Measurements from ENCODE around the gene HOXA11. TPM values are rescaled to one million over a fixed set of nuclear protein-coding genes. Genes with fewer than 3 reads are reported as not detected.

The HOXA11 gene
- total RNA-seq, 2 experiments from 2014 or later: not detected

DNA sequence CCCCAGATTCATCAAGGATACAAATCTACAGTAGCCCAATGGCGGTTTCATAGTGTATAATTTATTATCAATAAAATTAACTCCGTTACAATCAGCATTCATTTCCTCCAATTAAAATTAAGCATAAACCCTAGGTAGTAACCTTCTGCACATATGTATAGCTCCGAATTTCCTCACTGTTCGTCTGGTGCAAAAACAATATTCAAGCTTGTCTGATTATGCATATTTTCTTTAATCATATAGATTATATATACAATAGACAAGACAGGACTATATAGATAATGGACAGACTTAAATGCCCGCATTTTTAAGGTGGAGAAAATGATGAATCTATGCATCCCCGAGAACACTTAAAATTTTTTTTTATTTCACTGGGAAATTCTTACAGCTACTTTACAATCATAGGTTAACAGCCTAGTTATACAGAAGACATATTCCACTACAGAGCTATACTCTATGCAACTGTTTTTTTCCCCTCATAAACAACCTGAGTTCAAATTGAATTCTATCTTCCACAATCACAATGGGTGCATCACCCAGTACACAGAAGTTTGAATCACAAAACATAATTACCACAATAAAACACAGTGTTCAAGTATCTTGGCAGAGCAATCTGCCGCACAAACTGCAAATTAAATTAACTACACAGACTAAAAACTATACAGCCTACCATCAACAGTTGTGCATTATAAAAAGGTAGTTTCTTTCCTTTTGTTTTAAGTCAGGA is 22.3 kb downstream of the HOXA11 start:
- H3K4me3 Mint-ChIP-seq: no peak overlapping the region
- peaks cover 24% of the 10 kb centered on the region for H3K4me1 Mint-ChIP-seq (ENCODE audit: low read depth)
- no peak for DNase-seq
- ChIA-PET CTCF (interaction anchor here (0.9 to 6.5 kb wide), 8 partner anchors 12 to 1270 kb away, joined by 4 to 72 read pairs (median 10); partner anchors contain the start of genes HOXA1 and HOXA3), POLR2A (no interaction called here)
- intact Hi-C loops (cut with micrococcal nuclease): loop anchor here (5.0 kb wide), 3 partner anchors 65 to 1300 kb away; partner anchors contain the start of gene HOXA1
- H3K27me3 Mint-ChIP-seq: peaks cover 80% of the 10 kb centered on the region
- peaks cover under 1% of the 10 kb centered on the region for H3K36me3 Mint-ChIP-seq
- H3K27ac Mint-ChIP-seq: no peak overlapping the region
- H3K9me3 Mint-ChIP-seq: no peaks in the 10 kb centered on the region

GRCh38 chr7:27161721-27162560 is 23.1 kb downstream of the HOXA11 start:
- H3K9me3 Mint-ChIP-seq: no peaks in the 10 kb centered on the region
- ChIA-PET POLR2A (no interaction called here), CTCF (interaction anchor here (0.9 to 6.5 kb wide), 23 partner anchors 8 to 1070 kb away, joined by 3 to 72 read pairs (median 5); partner anchors contain the start of genes EVX1, HOXA1, HOXA11 and HOXA3)
- H3K4me1 Mint-ChIP-seq (ENCODE audit: low read depth): peaks cover 26% of the 10 kb centered on the region
- peaks cover 82% of the 10 kb centered on the region for H3K27me3 Mint-ChIP-seq
- H3K27ac Mint-ChIP-seq: no peak overlapping the region
- H3K36me3 Mint-ChIP-seq: peaks cover 2% of the 10 kb centered on the region
- H3K4me3 Mint-ChIP-seq: no peak overlapping the region
- intact Hi-C loops (cut with micrococcal nuclease): loop anchor here (1.0 to 5.0 kb wide), 7 partner anchors 65 to 1300 kb away; partner anchors contain the start of gene HOXA1
- no peak for DNase-seq

GRCh38 chr7:27161214-27161720 is 23.8 kb downstream of the HOXA11 start:
- intact Hi-C loops (cut with micrococcal nuclease): loop anchor here (1.0 to 5.0 kb wide), 7 partner anchors 64 to 1299 kb away; partner anchors contain the start of gene HOXA1
- ChIA-PET POLR2A (no interaction called here), CTCF (interaction anchor here (0.6 to 6.5 kb wide), 40 partner anchors 9 to 1269 kb away, joined by 3 to 72 read pairs (median 4); partner anchors contain the start of genes EVX1, HOXA1, HOXA11 and HOXA3)
- H3K9me3 Mint-ChIP-seq: no peaks in the 10 kb centered on the region
- H3K4me3 Mint-ChIP-seq: peak overlapping the region; percentile 61
- peaks cover 27% of the 10 kb centered on the region for H3K4me1 Mint-ChIP-seq (ENCODE audit: low read depth)
- DNase-seq: no peak
- peaks cover 2% of the 10 kb centered on the region for H3K36me3 Mint-ChIP-seq
- H3K27ac Mint-ChIP-seq: no peak overlapping the region
- peaks cover 79% of the 10 kb centered on the region for H3K27me3 Mint-ChIP-seq

- intact Hi-C loops (cut with micrococcal nuclease): loop anchor here (1.0 to 5.0 kb wide), 7 partner anchors 63 to 1298 kb away; partner anchors contain the start of gene HOXA1
- ChIA-PET POLR2A (no interaction called here), CTCF (interaction anchor here (0.6 to 6.5 kb wide), 39 partner anchors 10 to 1268 kb away, joined by 3 to 72 read pairs (median 4); partner anchors contain the start of genes EVX1, HOXA1, HOXA11 and HOXA3)
- peaks cover 81% of the 10 kb centered on the region for H3K27me3 Mint-ChIP-seq
- H3K4me3 Mint-ChIP-seq: peak overlapping the region; percentile 61
- no peak overlapping the region for H3K27ac Mint-ChIP-seq
- peaks cover 2% of the 10 kb centered on the region for H3K36me3 Mint-ChIP-seq
- H3K9me3 Mint-ChIP-seq: no peaks in the 10 kb centered on the region
- peaks cover 28% of the 10 kb centered on the region for H3K4me1 Mint-ChIP-seq (ENCODE audit: low read depth)
- DNase-seq: peak; percentile 87
Measured at GRCh38 chr7:27160546-27161213, 24.4 kb downstream of the HOXA11 start.

DNA sequence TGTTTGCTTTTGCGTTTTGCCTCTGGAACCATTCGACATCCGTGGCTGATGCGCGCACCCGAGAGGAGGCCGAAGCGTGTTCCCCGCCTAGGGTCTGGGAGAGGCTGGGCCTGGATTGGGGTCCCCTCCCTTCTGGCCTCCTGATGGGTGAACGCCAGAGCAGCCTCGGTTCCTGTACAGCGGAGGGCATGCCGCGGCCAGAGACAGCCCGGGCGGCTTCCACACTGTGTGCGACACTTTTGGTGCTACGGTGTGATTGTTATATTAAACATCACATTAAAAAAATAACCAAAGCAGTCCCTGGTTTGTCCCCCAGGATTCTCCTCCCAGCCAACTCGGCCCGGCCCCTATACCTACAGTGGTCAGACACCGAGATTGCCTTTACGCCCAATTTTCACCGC is 24.9 kb downstream of the HOXA11 start:
- Mint-ChIP-seq H3K9me3 (no peaks in the 10 kb centered on the region), H3K4me1 (ENCODE audit: low read depth) (peaks cover 31% of the 10 kb centered on the region), H3K27ac (no peak overlapping the region), H3K36me3 (peaks cover 2% of the 10 kb centered on the region), H3K4me3 (peak overlapping the region; percentile 38), H3K27me3 (peaks cover 83% of the 10 kb centered on the region)
- no peak for DNase-seq
- POLR2A ChIA-PET: no interaction called here
- intact Hi-C loops (cut with micrococcal nuclease): loop anchor here (2.0 to 5.0 kb wide), 4 partner anchors 63 to 1298 kb away; partner anchors contain the start of gene HOXA1
- CTCF ChIA-PET: interaction anchor here (1.2 to 6.5 kb wide), 20 partner anchors 8 to 1267 kb away, joined by 3 to 72 read pairs (median 8); partner anchors contain the start of gene HOXA3

DNA sequence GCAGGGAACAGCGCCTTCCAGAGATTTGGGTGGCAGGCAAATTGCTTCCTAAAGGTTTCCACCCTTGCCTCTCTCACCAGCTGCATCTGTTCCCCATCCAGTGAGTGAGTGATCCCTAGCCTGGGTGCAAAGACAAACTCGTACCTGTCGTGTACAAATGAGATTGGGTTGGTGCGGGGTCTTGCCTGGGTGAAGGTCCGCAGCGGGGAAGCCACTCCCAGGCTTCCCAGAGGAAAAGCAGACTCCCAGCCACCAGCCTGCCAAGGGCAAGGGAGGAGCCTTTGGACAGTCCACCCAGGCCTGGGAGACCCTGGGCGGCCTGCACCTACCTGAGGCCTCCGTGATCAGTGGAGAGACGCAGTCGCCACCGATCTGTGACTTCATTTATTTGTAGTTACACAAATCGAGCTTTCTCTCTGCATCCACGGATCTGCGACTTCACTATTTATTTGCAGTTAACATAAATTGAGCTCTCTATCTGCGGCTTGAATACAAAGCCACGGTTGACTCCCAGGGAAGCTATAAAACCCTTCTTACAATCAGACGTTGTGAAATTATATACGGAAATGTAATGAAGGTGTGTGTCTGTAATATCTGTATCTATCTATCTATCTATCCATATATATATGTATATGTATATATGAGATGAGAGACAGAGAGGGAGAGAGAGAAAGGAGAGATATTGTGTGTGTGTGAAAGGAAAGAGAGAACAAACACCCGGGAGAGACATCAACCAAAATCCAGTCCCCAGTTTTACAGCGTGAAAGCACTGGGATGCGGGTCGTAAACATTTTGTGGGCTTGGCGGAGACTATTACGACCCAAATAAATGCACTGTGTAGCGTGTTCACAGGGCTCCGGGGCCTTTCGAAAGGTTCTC is 25.5 kb downstream of the HOXA11 start:
- ChIA-PET POLR2A (no interaction called here), CTCF (interaction anchor here (0.7 to 2.2 kb wide), 9 partner anchors 9 to 790 kb away, joined by 3 to 9 read pairs (median 5); no protein-coding TSS in a partner anchor)
- Mint-ChIP-seq H3K27ac (no peak overlapping the region), H3K9me3 (no peaks in the 10 kb centered on the region), H3K4me1 (ENCODE audit: low read depth) (peaks cover 37% of the 10 kb centered on the region), H3K27me3 (peaks cover 86% of the 10 kb centered on the region), H3K4me3 (no peak overlapping the region), H3K36me3 (peaks cover 4% of the 10 kb centered on the region)
- intact Hi-C loops (cut with micrococcal nuclease): loop anchor here (2.0 to 10.0 kb wide), 5 partner anchors 62 to 1297 kb away; partner anchors contain the start of genes HOXA1 and SNX10
- DNase-seq: no peak

DNA sequence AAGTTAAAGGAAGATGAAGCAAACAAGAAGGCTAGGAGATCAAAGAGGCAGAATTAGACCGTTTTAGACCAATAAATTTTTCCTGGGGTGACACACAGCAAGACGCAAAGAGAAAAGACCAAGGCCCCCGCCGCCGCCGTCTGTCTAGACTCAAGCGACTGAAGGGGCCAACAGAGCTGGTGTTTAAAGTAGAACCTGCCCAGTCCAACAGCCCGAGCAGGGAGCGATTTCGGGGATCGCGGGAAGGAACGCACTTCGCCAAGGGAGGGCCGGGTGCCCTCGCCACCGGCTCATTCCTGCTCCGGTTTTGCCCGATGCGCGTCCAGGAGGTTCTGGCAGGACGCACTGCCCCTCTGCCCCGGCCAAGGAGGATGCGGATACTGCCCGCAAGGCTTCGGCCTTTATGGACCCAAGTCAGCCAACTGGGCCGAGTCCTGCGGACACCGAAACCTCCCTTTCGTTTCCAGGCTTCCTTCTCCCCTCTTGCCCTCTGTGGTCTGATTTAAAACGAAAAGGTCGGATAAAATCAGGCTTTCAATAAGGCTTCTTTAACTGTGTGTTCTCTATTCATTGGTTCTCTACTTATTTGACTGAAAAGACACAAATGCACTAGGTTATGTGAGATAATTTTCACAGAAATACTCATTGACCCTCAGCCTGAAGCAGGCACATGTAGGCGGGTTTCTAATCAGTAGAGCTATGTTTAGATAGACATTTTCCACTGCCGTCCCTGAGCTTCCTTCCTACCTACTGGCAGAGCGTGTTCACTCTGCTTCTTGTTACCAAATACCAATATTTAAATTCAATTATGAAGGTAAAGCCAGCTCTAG is 26.4 kb downstream of the HOXA11 start:
- ChIA-PET POLR2A (no interaction called here), CTCF (interaction anchor here (0.7 to 2.2 kb wide), 11 partner anchors 8 to 789 kb away, joined by 3 to 9 read pairs (median 4); no protein-coding TSS in a partner anchor)
- no peak overlapping the region for H3K4me3 Mint-ChIP-seq
- peaks cover 4% of the 10 kb centered on the region for H3K36me3 Mint-ChIP-seq
- DNase-seq: no peak
- no peak overlapping the region for H3K27ac Mint-ChIP-seq
- H3K9me3 Mint-ChIP-seq: no peaks in the 10 kb centered on the region
- H3K4me1 Mint-ChIP-seq (ENCODE audit: low read depth): peaks cover 39% of the 10 kb centered on the region
- intact Hi-C loops (cut with micrococcal nuclease): loop anchor here (10.0 kb wide), 1 partner anchor 864 kb away; the partner anchor contains the start of gene SNX10
- peaks cover 85% of the 10 kb centered on the region for H3K27me3 Mint-ChIP-seq

DNA sequence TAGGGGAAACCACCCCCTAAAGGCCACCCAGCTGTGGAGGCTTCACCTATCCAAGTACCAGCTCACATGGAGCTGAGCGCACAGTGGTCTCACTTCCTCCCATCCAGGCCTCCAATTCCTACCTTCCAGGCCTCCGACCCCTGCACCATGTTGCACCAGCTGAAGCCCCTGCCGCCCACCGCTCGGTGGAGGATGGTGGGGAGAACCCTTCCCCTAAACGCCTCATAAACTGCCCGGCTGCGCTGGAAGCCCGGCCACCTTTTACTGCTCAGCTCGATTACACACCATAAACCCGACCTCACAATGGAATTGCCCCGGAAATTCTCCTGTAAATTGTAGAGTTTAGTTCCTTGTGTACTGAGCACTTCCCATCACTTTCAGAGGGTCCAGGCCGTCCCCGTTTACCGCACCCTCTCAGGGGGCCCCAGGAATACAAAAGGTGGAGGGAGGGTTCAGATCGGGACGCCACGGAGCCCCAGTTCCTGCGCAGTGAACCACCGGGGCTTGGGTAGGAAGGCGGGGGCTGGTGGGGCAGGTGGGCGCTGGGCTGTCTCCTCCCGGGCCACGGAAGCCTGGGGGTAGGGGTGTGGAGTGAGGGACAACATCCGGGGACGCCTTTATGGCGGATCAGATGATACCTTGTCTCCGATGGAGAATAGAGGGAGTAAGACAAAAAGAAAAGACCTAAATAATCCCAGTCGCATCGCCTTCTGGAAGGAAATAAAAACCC is 27.2 kb downstream of the HOXA11 start:
- ChIA-PET CTCF (interaction anchor here (1.3 to 2.2 kb wide), 4 partner anchors 11 to 478 kb away, joined by 3 to 9 read pairs (median 6); no protein-coding TSS in a partner anchor), POLR2A (no interaction called here)
- no peak for DNase-seq
- Mint-ChIP-seq H3K9me3 (no peaks in the 10 kb centered on the region), H3K27me3 (peaks cover 85% of the 10 kb centered on the region), H3K36me3 (peaks cover 4% of the 10 kb centered on the region), H3K4me1 (ENCODE audit: low read depth) (peaks cover 39% of the 10 kb centered on the region), H3K4me3 (no peak overlapping the region), H3K27ac (no peak overlapping the region)
- intact Hi-C loops (cut with micrococcal nuclease): loop anchor here (10.0 kb wide), 1 partner anchor 863 kb away; the partner anchor contains the start of gene SNX10

GRCh38 chr7:27156916-27157701 is 27.9 kb downstream of the HOXA11 start:
- Mint-ChIP-seq H3K36me3 (peaks cover 4% of the 10 kb centered on the region), H3K27me3 (peaks cover 84% of the 10 kb centered on the region), H3K4me1 (ENCODE audit: low read depth) (peaks cover 40% of the 10 kb centered on the region), H3K4me3 (no peak overlapping the region), H3K9me3 (no peaks in the 10 kb centered on the region), H3K27ac (peak overlapping the region; percentile 38)
- POLR2A ChIA-PET: no interaction called here
- CTCF ChIA-PET: interaction anchor here (0.7 to 1.3 kb wide), 5 partner anchors 12 to 475 kb away, joined by 3 read pairs; partner anchors contain the start of gene HOXA10
- no peak for DNase-seq
- intact Hi-C loops (cut with micrococcal nuclease): loop anchor here (10.0 kb wide), 1 partner anchor 862 kb away; the partner anchor contains the start of gene SNX10

Measured in activated CD4-positive, alpha-beta memory T cell treated with anti-CD3 and anti-CD28 coated beads for 36 hours (primary cell).